Testis (tissue), 5 donors: ENCODE measurements around the gene ZNF394. TPM values are rescaled to one million over a fixed set of nuclear protein-coding genes. Genes with fewer than 3 reads are reported as not detected.
"Not testable (repeated sequence)": the region's sequence is repeated elsewhere in the genome, so short reads cannot be mapped to it uniquely, and the experiment has no call there.

Source experiments
- DNase-seq: peaks from one replicate; pipeline ENCODE4 v3.0.0-alpha.2; 2019
- H3K27ac ChIP-seq, 2 donors: fragments of 200-600 bp; sonication (generic); one replicate each; pipeline ENCODE4 v1.5.1; 2019
- H3K27me3 ChIP-seq: fragments of 200-600 bp; sonication (generic); one replicate; pipeline ENCODE4 v1.5.1; 2019
- H3K36me3 ChIP-seq: fragments of 200-600 bp; sonication (generic); one replicate; pipeline ENCODE4 v1.5.1; 2017; ENCODE audit warnings: low read depth; ENCODE audit errors: missing control alignments
- H3K4me1 ChIP-seq: fragments of 200-600 bp; sonication (generic); one replicate; pipeline ENCODE4 v1.5.1; 2019
- H3K4me3 ChIP-seq, 2 donors: fragments of 200-600 bp; sonication (generic); one replicate each; pipeline ENCODE4 v1.5.1; 2017 to 2019
- H3K9me3 ChIP-seq: fragments of 200-600 bp; sonication (generic); one replicate; pipeline ENCODE4 v1.5.1; 2017
- CTCF ChIP-seq, 3 experiments: fragments of 450-650 bp in 2 of 3; fragments of 200-600 bp in 1 of 3; sonication (generic) in 1 of 3; IDR thresholded peaks; one replicate each; pipeline ENCODE4 v1.5.1; 2016 to 2019; ENCODE audit warnings: antibody characterized with exemption in 3 of 3, mild to moderate bottlenecking in 2 of 3, moderate library complexity in 1 of 3
- POLR2A ChIP-seq: fragments of 450-650 bp; IDR thresholded peaks from one replicate; pipeline ENCODE4 v1.6.1; 2017; ENCODE audit warnings: antibody characterized with exemption, mild to moderate bottlenecking, moderate library complexity
- WGBS, 2 donors: methylation state at CpG; one replicate each; pipeline ENCODE4 v1.1.5; 2018; 5-methylcytosine and 5-hydroxymethylcytosine counted together
- intact Hi-C: fragments of 100-400 bp; cut with DNase I; formaldehyde crosslinking; loops from one replicate; pipeline ENCODE4 v1.15.1; 2023; ENCODE audit warnings: low total_unique reads
- long read RNA-seq, 2 donors: transcript quantifications; one replicate each; lab custom pipeline, GENCODE V29; 2026
- polyA plus RNA-seq: library from polyadenylated mRNA; stranded (reverse); fragments of 350-450 nt; fragmentation: Illumina TruSeq; extraction: RNeasy Lipid Tissue Mini Kit (QIAGEN cat#74804); gene quantifications from one replicate; pipeline ENCODE4 v1.2.3, GENCODE V29; 2014; ENCODE audit warnings: low read depth, low replicate concordance; ENCODE audit not compliant: insufficient read depth
- total RNA-seq, 2 donors: library from RNA; depleted of rRNA; stranded (reverse); fragments of >200 nt; gene quantifications; one replicate each; pipeline ENCODE4 v1.2.3, GENCODE V29; 2016

ZNF394 gene
- total RNA-seq (10 to 100 TPM; 45.3 to 65.0 TPM), polyA plus RNA-seq (24.6 TPM)
- long read RNA-seq, donor 1, transcript ZNF394-201 (3 exons, 2,179 nt) = major isoform, 13 of 17 reads
- long read RNA-seq, donor 1, partial matches to known transcripts = 0 of 17 reads
- long read RNA-seq, donor 1, other reads (novel, unspliced or antisense) = 0 of 17 reads
- long read RNA-seq, donor 2, partial matches to known transcripts = 0 of 4 reads
- long read RNA-seq, donor 2, other reads (novel, unspliced or antisense) = 0 of 4 reads

GRCh38 chr7:99499721-99500636 is at the start of gene ZNF394:
TSS of gene ZNF394 (minus strand) at chr7:99500281. CDS start at chr7:99500093, 188 bp downstream.
- 0 to 4% methylated on average over 5 to 68 of the region's 68 CpGs for WGBS, 2 donors
- peak; percentile 97 for DNase-seq
- Histone ChIP-seq H3K27me3 (no peaks in the 10 kb centered on the region), H3K27ac (peak within 1 kb of the TSS; percentile 86 to 91), H3K9me3 (no peaks in the 10 kb centered on the region), H3K4me3 (peak within 1 kb of the TSS; percentile 83 to 96), H3K4me1 (peaks cover 11% of the 10 kb centered on the region), H3K36me3 (no peaks in the 10 kb centered on the region)
- intact Hi-C loops = loop anchor here (10.0 kb wide), 1 partner anchor 55 kb away; the partner anchor contains the start of genes FAM200A and ZNF655
- TF ChIP-seq POLR2A (no peak), CTCF (IDR thresholded peaks at IDR 0.05) (no peak)

GRCh38 chr7:99549545-99549944 is 49.5 kb upstream of the ZNF394 start:
- H3K4me1 ChIP-seq, DNase-seq, H3K27ac ChIP-seq, H3K27me3 ChIP-seq, H3K9me3 ChIP-seq, H3K4me3 ChIP-seq, intact Hi-C loops, H3K36me3 ChIP-seq: not testable (repeated sequence)
- 80 to 100% methylated on average over 1 to 2 of the region's 2 CpGs for WGBS, 2 donors

- 90 to 95% methylated on average over 5 of the region's 5 CpGs for WGBS, 2 donors
- H3K27ac ChIP-seq, H3K4me1 ChIP-seq, DNase-seq, intact Hi-C loops, H3K9me3 ChIP-seq, H3K36me3 ChIP-seq, H3K4me3 ChIP-seq, H3K27me3 ChIP-seq: not testable (repeated sequence)
These were observed 45.2 kb upstream of the ZNF394 start for GRCh38 chr7:99545308-99545707.

DNA sequence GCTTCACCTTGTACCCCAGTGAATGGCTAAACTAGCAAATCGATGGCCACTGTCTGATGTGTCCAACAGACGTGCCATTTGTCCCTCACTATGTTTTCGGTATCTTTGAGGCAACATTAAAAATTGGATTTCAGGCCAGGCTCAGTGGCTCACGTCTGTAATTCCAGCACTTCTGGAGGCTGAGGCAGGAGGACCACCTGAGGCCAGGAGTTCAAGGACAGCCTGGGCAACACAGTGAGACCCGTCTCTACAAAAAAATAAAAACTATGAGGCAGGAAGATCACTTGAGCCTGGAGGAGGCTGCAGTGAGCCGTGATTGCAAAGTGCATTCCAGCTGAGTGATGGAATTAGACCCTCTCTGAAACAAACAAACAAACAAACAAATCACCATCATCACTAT is 43.8 kb upstream of the ZNF394 start:
- Histone ChIP-seq H3K27ac (no peak overlapping the region), H3K36me3 (no peaks in the 10 kb centered on the region), H3K9me3 (no peaks in the 10 kb centered on the region), H3K4me1 (no peaks in the 10 kb centered on the region), H3K27me3 (no peaks in the 10 kb centered on the region), H3K4me3 (no peak overlapping the region)
- no peak for DNase-seq
- WGBS, 2 donors = 75 to 79% methylated on average over 6 of the region's 6 CpGs
- no peak for TF ChIP-seq CTCF (IDR thresholded peaks at IDR 0.05)
- TF ChIP-seq POLR2A = no peak
- intact Hi-C loops = no loop called here

DNA sequence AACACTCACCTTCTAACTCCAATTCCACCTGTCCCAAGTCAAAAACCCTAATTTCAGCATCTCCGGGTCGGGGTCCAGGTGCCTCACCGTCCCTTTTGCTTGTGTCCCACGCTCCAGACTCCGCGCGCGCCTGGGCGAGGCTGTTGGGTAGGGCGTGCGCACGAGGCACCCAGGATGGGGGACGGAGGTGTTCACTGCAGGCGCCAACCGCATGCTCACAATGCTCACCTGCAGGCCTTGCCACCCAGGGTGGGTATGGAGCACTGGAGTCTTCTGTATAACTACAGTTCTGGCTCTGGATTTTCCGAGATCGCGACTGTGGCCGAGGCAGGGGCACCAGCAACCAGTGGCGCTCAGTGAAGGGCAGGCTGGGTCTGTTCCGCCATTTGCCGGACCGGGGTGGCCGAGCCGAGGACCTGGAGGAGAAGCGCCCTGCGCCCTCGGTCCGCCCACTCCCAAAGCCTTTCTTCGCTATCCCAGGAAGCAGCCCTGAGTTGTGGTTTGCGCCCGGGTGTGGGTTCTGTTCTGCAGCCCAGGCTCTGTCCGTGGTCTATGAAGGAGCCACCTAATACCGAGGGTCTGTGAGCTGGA is 43.1 kb upstream of the ZNF394 start:
- no peaks in the 10 kb centered on the region for H3K27me3 ChIP-seq
- TF ChIP-seq CTCF (IDR thresholded peaks at IDR 0.05) (no peak), POLR2A (no peak)
- H3K36me3 ChIP-seq = no peaks in the 10 kb centered on the region
- intact Hi-C loops = no loop called here
- H3K4me1 ChIP-seq = no peaks in the 10 kb centered on the region
- H3K27ac ChIP-seq = no peak overlapping the region
- DNase-seq = no peak
- H3K4me3 ChIP-seq = peak overlapping the region in 1 of 2 donors; percentile 1
- 57 to 72% methylated on average over 15 to 34 of the region's 34 CpGs for WGBS, 2 donors
- H3K9me3 ChIP-seq = no peaks in the 10 kb centered on the region
